Measurements from ENCODE around the gene NECTIN3.

The NECTIN3 gene

GRCh38 chr3:111071257-111072030, at the start of gene NECTIN3:
NECTIN3 (plus strand) TSS chr3:111071816; CDS start chr3:111072018, 202 bp downstream.
- peak; percentile 64 to 80 for DNase-seq (ENCODE audit: low read depth in 2 of 2)

DNA sequence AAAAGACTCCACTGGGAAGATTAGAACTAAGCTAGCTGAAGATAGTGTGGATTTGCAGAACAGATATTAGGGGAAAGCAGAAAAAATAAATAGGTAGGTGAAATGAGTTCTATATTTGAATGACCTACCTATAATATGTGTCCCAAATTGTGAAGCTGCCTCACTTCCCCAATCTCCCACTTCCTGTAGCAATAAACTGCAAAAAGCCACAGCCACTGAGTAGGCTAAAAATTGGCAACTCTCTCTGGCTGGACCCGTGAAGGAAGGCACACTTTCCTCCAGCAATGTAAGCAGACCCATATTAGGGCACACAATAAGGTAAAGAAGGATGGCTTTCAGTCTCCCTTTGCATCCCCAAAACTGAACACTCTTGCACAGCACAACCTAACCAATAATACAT, 43.7 kb upstream of the NECTIN3 start:
- no peak for DNase-seq (ENCODE audit: low read depth in 2 of 2)

GRCh38 chr3:111031538-111031937, 40.1 kb upstream of the NECTIN3 start:
- no peak for DNase-seq (ENCODE audit: low read depth in 2 of 2)

DNA sequence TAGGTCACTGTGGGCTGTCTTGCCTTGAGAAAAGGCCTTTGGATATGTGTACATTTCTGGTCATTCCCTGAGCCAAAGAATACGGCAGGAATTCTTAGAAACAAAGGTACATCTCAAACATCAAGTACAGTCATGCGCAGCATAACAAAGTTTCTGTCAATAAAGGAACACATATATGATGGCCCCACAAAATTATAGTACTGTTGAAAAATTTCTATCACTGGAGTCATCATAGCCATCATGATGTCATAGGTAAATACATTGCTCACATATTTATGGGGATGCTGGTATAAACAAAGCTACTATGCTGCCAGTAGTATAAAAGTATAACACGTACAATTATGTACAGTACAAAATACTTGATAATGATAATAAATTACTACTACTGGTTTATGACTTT, 38.9 kb upstream of the NECTIN3 start:
- DNase-seq (ENCODE audit: low read depth in 2 of 2): no peak

DNA sequence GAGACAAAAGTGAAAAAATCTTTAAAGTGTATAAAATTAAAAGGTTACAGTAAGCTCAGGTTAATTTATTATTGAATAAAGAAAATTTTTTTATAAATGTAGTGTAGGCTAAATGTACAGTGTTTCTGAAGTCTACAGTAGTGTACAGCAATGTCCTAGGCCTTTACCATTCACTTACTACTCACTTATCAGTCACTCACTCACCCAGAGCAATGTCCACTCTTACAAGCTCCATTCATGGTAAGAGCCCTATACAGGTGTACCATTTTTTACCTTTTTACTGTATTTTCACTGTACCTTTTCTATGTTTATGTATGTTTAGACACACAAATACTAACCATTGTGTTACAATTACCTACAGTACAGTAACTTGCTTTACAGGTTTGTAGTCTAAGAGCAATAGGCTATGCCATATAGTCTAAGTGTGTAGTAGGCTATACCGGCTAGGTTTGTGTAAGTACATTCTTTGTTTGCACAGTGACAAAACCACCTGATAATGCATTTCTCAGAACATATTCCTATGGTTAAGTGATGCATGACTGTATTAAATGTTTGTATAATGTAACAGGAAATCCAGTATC, 38.1 kb upstream of the NECTIN3 start:
- DNase-seq (ENCODE audit: low read depth in 2 of 2): no peak

DNA sequence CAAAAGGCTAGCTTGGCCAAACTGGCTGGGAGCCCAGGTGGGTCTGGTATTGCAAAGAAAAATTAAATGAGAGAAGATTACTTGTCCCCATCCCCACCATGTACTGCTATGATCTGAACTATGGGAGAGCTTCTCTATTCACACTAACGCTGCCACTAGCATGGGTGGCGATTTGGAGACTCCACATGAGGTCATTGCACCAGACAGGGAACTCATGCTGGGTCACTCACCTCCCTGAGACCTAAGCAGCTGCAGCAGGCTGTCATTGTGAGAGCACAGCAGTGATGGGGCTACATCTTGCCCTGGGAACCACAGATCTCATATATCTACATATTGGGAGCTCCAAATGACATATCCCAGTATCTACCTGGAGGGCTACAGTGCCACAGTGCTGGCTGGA, 36.3 kb upstream of the NECTIN3 start:
- DNase-seq (ENCODE audit: low read depth in 2 of 2): no peak

- DNase-seq (ENCODE audit: low read depth in 2 of 2): no peak
Measured at GRCh38 chr3:111035902-111036301, 35.7 kb upstream of the NECTIN3 start.

GRCh38 chr3:111040959-111041358, 30.7 kb upstream of the NECTIN3 start:
- DNase-seq (ENCODE audit: low read depth in 2 of 2): no peak

- no peak for DNase-seq (ENCODE audit: low read depth in 2 of 2)
Measured at GRCh38 chr3:111045564-111045963, 26.1 kb upstream of the NECTIN3 start.

- no peak for DNase-seq (ENCODE audit: low read depth in 2 of 2)
Measured at GRCh38 chr3:111047042-111047441, 24.6 kb upstream of the NECTIN3 start.

DNA sequence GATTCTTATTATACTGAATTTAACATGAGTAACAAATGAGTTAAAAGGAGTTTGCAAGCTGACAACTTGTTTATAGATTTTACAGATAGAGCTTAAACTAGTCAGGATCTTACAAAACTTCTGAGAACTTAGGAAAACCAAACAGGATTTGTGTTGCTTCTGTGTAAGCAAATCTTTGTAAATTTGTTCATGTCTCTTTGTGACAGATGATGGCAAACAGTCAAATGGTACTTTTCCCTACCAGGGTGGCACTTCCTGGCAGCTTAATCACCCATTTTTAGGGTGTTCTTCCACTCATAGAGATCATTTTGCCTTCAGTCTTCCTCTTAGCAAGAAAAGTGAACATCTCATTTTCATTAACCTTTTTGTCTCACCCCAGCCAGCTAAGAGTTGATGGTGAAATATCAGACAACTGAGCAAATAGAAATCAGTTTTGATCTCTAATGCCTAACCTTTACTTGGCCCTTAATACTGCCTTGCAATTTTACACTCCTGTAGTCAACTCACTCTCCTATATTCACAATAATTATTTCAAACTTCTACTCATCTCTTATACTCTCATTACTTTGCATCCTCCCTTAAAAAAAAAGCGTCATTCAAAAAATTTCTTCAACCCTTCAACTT, 23.7 kb upstream of the NECTIN3 start:
- DNase-seq (ENCODE audit: low read depth in 2 of 2): no peak

- no peak for DNase-seq (ENCODE audit: low read depth in 2 of 2)
Measured at GRCh38 chr3:111051354-111051753, 20.3 kb upstream of the NECTIN3 start.

DNA sequence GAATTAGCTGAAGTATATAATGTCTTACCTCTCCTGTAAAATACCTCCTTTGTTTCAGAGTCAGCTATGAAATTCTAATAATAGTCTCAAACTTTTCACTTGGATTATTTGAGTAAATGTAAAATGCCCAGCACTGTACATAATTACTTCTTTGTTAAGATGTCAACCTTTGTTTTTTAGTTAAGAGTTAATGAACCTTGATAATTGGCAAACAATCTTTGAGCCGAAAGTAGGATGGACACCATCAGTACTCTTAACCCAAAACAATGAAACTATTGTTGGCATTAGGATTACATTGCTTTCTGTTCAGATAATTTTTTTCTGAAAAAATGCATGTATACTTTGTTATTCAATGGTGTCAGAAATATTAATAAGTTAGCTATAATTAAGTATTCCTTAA, 3.0 kb upstream of the NECTIN3 start:
- no peak for DNase-seq (ENCODE audit: low read depth in 2 of 2)

GRCh38 chr3:111069974-111070771, 1.4 kb upstream of the NECTIN3 start:
- no peak for DNase-seq (ENCODE audit: low read depth in 2 of 2)

DNA sequence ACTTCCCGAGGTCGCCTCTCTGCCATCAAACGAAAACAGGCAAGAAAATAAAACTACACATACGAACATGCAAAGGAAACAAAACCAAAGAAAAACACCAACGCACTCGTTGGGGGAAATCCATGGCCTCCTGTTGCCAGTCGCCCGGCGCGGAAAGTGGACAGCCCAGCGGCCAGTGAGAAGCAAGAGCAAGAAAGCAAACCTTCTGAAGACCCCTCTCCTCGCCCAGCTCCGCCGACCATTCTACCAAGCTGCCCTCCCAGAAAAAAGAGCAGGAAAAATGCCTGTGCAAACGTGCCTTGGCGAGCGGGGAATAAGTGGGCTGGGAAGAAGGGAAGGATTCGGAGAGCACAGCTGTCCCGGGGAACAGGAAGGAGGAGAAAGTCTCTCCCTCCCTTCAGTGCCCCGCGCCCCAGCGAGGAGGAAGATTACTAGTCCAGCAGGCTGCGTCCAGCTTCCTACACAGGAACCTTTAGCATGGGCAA, 802 bp upstream of the NECTIN3 start:
- DNase-seq (ENCODE audit: low read depth in 2 of 2): no peak

GRCh38 chr3:111072031-111072921, 660 bp downstream of the NECTIN3 start:
- DNase-seq (ENCODE audit: low read depth in 2 of 2): no peak

- no peak for DNase-seq (ENCODE audit: low read depth in 2 of 2)
Measured at GRCh38 chr3:111073218-111073617, 1.6 kb downstream of the NECTIN3 start.

DNA sequence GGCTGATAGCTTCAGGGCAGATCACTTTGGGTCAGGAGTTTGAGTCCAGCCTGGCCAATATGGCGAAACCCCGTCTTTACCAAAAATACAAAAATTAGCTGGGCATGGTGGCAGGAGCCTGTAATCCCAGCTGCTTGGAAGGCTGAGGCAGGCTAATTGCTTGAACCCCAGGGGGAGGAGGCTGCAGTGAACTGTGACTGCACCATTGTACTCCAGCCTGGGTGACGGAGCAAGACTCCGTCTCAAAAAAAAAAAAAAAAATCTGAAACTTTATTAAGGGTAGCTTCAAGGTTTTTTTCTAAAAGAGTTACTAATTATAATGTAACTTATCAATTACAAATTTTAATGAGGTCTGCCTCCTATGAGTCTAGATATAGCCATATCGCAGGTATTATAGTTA, 5.1 kb downstream of the NECTIN3 start:
- no peak for DNase-seq (ENCODE audit: low read depth in 2 of 2)

- DNase-seq (ENCODE audit: low read depth in 2 of 2): no peak
Measured at GRCh38 chr3:111077369-111077768, 5.8 kb downstream of the NECTIN3 start.

GRCh38 chr3:111080413-111080812, 8.8 kb downstream of the NECTIN3 start:
- no peak for DNase-seq (ENCODE audit: low read depth in 2 of 2)

GRCh38 chr3:111081008-111081545, 9.5 kb downstream of the NECTIN3 start:
- no peak for DNase-seq (ENCODE audit: low read depth in 2 of 2)
